T-helper 22 cell (primary cell): ENCODE measurements around the gene MYOM3.
"Not testable (repeated sequence)": the region's sequence is repeated elsewhere in the genome, so short reads cannot be mapped to it uniquely, and the experiment has no call there.

Experiments
- DNase-seq: peaks from one replicate; pipeline ENCODE4 v3.0.0-alpha.2; 2020; ENCODE audit warnings: low read depth

Gene MYOM3

DNA sequence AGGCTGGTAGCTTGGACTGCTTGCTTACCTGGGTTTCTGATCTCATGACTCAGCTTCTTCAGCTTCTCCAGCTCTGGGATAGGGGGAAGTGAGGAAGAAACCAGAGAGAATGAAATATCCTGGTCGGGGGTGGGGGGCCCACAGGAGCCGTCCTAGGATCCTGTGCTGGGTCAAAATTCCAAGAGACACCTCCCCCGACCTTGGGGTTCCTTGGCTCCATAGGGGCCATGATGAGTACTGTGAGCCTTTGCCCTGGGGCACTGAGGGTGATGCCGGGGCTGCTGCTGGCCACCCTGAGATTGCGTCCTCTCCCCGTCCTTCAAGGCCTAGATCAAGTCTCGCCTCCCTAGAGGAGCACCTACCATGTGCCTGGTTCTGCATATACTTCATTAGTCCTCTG is 40.0 kb downstream of the MYOM3 start:
- no peak for DNase-seq

DNA sequence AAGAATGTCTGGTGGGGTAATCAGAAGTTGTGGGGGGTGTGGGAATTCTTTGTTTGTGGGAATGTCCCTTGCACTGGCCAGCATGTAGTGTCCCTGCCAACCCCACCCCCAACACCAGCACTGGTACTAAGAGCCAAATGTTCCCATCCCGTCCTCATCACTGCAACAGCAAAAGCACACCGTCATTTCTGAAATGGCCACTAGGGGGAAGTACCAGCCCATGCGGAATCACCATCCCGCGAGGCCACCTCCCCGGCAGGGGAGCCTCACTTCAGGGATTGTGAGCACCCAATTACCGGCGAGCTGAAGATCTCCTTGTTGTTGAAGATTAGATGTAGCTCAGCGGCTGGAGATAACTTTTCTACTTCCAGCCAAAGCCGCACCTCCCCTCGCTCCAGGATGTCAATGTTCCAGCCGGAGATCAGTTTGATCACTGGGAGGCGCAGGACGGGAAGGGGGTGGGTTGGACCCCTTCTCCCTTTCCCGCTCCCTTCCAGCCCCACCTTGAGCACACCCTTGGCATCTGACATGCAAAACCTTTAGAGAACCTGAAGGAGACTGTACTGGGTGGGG is 41.0 kb downstream of the MYOM3 start:
- DNase-seq, result peak; percentile 12

DNA sequence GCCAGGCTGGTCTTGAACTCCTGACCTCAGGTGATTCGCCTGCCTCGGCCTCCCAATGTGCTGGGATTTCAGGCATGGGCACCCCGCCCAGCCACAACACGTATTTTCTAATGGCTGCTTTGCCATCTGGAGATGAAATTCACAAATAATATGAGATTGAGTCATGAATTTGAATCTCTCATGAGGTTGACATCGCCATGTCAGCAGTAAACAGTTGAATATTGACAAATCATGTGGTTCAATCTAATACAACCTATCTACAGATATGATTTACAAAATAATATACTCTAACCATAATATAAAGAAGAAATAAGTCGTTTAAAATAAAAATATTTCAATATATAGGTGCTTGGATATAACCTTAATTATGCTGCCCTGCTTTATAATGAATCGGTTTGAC is 42.1 kb downstream of the MYOM3 start:
- DNase-seq, result no peak

DNA sequence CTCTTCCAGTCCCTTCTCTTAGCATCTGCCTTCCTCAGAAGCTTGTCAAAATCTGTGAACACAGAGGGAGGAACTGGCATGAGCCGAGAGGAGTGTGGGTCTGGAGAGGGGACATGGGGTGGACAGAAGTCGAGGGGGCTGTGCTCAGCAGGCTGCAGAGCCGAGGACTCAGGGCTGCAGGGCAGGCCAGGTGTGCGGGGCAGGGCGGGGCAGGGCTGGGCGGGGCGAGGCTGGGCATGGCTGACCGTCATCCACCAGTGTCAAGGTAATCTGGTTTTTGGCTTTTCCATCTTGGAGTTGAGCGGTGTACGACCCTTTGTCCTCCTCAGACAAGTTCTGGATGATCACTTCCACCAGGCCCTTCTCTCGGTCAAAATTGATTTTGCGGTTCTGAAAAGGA is 44.0 kb downstream of the MYOM3 start:
- DNase-seq, result no peak

DNA sequence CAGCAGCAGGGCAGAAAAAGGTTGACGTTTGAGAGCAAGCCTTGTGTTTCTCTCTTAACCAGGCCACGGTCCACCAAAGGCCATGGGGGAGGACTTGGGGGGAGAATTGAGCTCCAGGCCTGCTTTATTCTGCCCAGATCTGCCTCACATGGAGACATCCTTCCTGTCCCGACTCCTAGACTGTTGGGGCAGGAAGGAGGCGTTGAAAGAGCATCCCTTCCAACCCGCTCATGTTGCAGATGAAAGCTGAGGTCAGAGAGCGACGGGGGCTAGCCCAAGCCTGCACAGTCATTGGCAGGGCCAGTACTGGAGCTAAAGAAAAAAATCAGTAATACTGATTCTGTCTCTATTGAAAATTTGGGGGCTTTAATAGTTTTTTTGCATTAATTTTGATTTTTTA is 46.6 kb downstream of the MYOM3 start:
- no peak for DNase-seq

DNA sequence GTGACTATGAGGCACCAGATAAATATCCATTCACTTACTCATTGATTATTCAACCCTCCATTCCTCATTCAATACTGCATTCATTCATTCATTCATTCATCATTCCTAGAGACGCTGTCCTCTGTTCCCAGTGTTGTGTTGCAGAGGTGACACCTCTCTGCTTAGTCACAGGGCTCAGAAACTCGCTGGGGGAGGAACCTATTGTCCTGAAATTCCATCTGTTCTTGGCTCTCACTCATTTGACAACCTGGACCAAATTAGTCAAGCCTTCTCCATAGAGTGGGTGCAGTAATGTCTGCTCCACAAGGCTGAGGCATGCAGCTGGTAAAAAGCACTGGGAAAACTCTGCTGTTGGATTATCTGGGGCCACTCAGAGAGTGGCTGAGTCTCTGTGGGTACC is 49.7 kb downstream of the MYOM3 start:
- no peak for DNase-seq

DNA sequence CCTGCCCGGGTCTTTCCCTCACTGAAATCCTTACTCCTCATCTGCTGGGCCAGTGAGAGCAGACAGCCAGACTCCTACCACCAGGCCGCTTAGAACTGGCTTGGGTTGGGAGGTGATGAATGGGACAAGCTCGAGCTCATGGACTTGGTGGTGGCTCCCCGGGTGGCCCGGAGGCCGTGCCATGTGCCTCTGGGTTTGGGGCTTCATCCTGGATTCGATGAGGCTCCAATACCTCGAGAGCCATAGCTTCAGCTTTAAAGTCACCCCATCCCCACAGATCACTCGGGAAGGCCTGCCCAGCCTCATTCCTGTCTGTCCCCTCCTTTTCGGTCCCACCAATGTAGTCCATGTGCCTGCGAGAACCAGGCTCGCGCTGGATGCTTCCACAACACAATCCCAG is 51.5 kb downstream of the MYOM3 start:
- no peak for DNase-seq

DNA sequence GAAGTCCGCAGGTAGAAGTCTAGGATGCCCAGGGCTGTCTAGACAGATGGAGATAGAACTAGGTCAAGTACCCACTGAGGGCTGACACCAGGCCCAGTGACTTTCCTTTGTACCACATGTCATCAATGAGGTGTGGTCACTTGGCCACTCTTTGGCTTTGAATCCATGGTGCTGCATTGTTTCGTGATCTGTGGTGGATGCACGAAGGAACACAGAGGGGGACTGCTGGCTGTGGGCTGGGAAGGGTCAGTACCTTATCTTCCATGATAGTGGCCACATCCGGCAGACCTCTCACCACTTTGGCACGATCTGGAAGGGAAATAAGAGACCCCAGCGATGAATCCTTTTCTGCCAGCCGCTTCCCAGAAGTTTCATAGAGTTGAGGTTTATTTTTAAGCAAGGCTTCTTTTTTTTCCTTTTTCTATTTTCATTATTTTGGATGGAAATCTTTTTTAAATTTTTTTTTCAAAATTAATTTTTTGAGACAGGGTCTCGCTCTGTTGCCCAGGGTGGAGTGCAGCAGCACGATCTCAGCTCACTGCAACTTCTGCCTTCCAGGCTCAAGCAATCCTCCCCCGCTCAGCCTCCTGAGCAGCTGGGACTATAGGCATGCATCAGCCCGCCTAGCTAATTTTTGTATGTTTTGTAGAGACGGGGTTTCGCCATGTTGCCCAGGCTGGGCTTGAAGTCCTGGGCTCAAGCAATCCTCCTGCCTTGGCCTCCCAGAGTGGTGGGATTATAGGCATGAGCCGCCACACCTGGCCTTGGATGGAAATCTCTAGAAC is 53.1 kb downstream of the MYOM3 start:
- DNase-seq, result no peak

DNA sequence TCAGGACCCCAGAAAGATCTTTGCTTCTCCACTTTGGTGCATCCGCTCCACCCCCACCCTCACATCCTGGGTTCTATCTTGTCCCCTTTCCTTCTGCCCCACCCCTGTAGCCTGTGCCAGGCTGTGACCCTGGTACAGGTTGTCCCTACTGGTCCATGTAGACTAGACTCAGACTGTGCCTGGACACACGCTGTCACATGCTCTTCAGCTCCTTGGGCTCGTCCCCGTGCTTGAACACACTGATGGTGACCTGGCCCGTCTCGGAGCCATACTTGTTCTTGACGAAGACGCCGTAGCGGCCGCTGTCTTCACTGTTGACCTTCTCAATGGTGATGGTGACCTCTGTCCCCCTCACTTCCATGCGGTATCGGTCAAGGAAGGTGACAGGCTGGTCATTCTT is 54.8 kb downstream of the MYOM3 start:
- DNase-seq, result no peak

DNA sequence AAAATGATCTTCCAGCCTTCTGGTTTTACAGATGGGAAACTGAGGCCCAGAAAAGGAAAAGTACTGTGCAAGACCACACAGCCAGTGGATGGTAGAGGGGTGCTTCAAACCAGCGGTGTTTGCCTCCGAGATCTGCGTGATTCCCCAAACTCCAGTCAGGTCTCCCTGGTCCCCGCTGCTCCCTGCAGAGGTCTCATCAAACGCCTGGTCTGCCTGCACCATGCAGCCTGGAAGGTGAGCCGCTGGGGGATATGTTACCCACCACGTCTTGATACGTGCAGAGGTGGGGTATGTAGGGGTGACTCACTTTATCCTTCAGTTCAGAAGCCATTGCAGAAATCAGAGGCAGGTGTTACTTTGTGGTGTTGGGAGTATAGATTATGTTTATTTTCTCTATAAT is 56.3 kb downstream of the MYOM3 start:
- no peak for DNase-seq

DNA sequence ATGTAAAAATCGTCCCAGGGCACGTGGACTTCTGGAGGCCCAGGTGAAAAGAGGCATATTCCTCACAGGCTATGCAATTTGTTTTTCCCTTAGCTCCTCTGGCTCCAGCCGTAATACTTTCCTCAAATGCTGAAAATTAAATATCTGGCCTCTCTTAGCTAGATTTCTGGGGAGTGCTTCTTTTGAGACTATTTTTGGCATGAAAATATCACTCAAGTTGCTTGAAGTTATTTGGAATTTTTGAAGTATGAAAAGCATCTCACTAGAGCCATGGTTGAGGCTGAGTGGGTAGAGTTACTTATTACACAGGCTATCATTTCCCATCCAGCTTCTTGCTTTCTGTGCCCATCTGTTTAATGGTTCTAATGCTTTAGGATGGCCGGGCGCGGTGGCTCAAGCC is 59.7 kb downstream of the MYOM3 start:
- DNase-seq, result no peak

DNA sequence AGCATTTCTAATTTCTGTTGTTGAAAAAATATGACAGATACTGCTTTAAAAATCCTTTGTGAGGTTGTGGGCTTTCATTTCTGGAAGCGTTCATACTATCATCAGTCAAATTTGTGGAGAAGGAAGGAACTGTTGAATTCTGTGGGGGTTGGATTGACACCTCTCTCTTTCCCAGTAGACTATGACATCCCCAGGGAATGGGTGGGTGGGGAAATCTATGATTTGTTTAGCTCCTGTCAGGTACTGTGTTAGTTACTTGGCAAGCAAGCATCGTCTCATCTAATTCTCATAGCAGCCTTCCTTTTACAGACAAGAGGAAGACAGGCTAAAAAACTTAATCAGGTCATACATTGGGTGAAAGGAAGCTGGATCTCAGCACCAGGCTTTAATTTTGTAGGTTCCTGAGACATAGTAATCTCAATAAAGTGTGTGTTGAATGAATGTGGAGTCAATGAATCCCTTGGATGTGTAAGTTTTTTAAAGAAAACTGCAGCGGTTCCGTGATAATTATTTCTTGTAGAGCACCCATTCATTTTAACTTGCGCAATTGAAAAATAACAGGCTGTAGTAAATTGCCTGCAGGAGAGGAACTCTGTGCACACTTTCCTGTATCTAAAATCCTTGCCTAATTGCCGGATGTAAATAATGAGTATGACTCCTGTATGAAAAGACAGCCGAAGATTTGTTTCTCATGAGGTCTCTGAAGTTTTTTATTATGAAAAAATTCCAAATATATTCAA is 60.6 kb downstream of the MYOM3 start:
- no peak for DNase-seq

DNA sequence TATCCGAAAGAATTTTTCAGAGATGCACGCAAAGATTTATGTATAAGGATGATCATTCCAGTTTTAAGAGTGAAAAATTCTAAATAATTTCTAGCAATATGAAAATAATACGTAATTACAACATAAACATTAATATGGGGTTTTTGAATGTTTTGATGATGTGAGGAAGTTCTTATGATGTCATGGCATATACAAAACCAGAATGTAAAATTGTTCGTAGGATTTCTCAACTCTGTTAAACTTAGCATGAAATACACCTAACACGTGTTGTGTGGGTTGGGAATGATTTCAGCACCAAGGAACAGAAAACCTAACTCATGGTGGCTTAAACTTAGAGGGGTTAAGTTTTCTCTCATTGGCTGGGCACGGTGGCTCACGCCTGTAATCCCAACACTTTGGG is 62.2 kb downstream of the MYOM3 start:
- no peak for DNase-seq

DNA sequence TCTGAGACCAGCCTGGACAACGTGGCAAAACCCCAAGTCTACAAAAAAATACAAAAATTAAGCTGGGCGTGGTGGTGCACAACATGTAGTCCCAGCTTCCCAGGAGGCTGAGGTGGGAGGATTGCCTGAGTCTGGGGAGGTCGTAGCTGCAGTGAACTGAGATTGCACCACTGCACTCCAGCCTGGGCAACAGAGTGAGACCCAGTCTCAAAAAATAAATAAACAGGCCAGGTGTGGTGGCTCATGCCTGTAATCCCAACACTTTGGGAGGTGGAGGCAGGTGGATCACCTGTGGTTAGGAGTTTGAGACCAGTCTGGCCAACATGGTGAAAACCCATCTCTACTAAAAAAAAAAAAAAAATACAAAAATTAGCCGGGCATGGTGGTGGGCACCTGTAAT is 63.0 kb downstream of the MYOM3 start:
- not testable (repeated sequence) for DNase-seq

DNA sequence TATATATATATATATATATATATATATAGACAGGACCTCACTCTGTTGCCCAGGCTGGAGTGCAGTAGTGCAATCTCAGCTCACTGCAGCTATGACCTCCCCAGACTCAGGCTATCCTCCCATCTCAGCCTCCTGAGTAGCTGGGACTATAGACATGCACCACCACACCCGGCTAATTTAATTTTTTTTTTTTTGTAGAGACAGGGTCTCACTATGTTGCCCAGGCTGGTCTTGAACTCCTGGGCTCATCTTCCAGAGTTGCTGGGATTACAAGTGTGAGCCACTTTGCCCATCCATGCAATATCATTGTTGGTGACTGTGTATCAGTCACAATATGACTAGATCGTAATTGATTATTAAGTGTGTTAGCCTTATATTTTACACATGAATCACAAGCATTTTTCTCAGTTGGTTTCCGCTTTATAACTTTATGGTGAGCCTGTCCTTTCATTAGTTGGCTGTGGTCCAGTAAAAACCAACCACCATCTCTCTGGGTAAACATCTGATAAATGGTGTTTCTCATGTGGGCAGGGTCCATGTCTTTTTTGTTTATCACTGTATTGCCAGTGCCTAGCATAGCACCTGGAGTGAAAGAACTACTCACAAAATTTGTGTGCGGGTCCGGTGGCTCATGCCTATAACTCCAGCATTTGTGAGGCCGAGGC is 63.6 kb downstream of the MYOM3 start:
- DNase-seq, result no peak

DNA sequence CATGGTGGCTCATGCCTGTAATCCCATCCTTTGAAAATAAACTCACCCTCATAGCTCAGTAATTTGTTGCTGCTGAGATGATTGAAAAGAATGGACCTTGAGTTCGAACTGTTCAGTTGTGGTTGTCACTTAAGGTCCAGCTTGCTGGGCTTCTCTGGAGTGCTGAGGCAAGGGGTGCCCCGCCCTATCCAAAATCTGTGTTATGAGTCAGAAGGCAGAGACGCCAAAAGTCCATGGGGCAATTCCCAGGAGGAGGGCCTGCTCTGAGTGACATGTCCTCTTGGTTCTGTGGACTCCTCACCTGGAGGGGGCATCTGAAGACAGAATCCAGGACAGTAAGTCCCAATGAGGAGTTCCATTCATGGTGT is 64.8 kb downstream of the MYOM3 start:
- DNase-seq, result no peak

DNA sequence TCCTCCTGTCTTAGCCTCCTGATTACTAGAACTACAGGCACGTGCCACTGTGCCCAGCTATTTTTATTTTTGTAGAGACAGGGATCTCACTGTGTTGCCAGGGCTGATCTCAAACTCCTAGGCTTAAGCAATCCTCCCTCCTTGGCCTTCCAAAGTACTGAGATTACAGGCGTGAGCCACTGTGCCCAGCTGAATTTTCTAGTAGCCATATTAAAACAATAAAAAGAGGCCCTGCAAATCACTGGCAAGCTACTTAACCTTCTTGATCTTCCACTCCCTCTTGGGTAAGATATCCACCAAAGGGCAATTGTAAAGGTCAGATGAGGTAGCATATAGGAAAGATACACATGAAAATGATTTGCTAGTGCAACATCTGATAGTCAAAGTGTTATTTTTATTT is 66.2 kb downstream of the MYOM3 start:
- no peak for DNase-seq

DNA sequence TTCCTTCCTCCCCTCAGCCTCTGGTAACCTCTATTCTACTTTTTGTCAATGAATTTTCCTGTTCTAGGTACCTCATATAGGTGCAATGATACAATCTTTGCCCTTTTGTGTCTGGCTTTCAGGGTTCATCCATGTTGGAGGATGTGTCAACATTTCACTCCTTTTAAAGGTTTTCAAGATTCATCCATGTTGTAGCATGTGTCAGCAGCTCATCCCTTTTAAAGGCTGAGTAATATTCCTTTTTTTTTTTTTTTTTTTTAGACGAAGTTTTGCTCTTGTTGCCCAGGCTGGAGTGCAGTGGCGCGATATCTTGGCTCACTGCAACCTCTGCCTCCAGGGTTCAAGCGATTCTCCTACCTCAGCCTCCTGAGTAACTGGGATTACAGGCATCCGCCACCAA is 67.3 kb downstream of the MYOM3 start:
- DNase-seq, result not testable (repeated sequence)

DNA sequence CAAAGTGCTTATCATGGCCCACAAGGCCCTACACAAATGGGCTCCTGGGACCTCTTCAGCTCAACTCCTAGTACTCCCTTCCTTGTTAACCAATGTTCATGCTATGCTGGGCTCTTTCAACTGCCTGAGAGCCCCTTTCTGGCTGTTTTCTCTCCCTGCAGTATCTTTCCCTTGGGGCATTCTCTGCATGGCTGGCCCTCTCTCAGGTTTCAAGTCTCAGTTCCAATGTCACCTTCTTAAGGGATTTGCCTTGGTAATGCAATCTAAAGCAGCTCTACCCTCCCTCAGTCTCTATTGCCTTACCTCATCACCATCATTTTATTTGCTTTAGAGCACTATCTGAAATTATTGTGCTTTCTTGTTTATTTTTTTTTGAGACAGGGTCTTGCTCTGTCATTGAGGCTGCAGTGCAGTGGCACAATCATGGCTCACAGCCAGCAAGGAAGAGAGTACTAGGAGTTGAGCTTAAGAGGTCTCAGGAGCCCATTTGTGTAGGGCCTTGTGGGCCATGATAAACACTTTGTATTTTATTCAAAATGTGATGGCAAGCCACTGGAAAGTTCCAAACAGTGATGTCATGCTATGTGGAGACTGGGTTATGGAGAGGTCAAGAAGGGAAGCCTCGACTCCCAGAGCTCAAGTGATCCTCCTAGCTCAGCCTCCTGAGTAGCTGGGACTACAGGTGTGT is 68.4 kb downstream of the MYOM3 start:
- DNase-seq, result no peak

DNA sequence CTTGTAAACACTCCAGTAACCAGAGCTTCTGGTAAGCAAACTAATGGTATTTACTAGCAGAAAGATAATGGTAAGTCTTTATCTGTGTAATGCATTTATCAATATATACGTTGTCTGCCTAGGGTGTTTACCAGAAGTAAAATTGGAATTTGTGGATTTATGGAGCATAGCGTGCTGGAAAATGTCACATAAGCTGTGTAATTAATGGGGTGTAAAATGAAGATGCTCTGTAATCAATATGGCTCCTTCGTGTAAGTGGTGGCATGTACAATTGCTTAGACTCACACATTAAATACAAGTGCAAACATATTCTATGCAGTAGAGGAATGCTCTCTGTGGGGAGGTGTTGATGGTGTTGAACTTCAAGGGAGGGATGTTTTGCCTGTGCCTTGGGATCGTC is 69.6 kb downstream of the MYOM3 start:
- no peak for DNase-seq

DNA sequence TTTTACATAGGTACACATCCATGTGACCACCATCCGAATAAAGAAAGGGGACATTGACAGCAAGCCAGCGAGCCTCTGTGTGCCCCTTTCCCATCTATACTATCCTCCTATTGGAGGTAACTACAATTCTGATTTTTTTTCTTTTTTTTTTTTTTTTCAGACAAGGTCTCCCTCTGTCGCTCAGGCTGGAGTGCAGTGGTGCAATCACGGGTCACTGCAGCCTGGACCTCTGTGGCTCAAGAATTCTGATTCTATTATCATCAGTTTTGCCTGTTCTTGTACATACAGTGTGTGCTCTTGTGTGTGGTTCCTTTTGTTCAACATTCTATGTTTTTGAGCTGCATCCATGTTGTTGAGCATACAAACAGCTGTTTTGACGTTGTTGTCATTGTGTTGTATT is 75.8 kb downstream of the MYOM3 start:
- DNase-seq, result no peak

DNA sequence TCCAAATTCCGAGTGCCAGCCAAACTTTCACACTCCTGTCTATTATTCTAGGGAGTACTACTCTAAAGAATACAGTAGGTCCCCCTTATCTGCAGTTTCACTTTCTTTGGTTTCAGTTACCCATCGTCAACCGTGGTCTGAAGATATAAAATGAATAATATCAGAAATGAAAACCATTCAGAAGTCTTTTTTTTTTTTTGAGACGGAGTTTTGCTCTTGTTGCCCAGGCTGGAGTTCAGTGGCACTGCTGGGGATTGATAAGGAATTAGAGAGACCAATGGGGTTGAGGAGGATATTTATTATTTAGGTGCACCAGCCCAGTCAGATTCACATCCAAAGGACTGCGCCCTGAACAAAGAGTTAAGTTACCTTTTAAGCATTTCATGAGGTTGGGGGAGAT is 79.0 kb downstream of the MYOM3 start:
- DNase-seq, result no peak
